HG03457 (cell line): ENCODE results near the gene COX20.
"Not testable (repeated sequence)": the region's sequence is repeated elsewhere in the genome, so short reads cannot be mapped to it uniquely, and the experiment has no call there.

Experiments
- ATAC-seq: cut with Tn5 transposase; IDR thresholded peaks from one replicate; pipeline ENCODE4 v1.9.1; 2021; ENCODE audit warnings: moderate number of reproducible peaks; ENCODE audit not compliant: unreplicated experiment

Gene COX20

GRCh38 chr1:244821134-244821533 lies 14.3 kb upstream of the COX20 start:
- no peak for ATAC-seq

GRCh38 chr1:244822878-244823277 lies 12.6 kb upstream of the COX20 start:
- no peak for ATAC-seq

DNA sequence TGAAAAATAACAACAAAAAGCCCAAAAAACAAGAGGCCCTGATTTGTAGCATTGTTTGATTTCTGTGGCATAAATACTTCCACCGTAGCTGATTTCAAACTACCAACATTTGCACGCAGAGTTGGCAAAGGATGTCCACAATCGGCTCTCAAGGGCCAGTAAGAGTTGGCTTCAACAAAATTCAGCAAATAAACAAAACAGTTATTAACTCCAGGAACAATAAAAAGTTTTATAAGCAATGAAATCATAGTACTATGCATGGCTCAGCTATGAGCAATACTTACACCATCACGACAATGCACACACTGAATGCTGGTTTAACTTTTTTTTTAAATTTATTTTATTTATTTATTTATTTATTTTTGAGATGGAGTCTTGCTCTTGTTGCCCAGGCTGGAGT lies 8.7 kb upstream of the COX20 start:
- ATAC-seq, result no peak

DNA sequence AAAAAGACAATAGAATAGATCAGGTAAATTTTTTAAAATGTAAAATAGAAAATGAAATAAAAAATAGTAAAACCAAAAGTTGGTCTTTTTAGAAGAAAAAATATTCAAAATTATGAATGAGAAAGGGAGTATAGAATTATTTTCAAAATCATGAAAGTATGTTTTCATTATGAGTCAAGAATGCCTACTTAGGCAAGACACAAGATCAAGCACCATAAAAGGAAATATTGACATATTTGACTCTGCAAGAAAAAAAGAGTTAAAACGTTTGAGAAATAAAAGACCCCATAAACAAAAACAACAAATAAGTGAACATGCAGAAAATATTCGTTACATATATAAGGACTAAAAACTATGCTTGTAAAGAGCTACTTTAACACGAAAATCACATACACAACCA lies 4.8 kb upstream of the COX20 start:
- no peak for ATAC-seq

DNA sequence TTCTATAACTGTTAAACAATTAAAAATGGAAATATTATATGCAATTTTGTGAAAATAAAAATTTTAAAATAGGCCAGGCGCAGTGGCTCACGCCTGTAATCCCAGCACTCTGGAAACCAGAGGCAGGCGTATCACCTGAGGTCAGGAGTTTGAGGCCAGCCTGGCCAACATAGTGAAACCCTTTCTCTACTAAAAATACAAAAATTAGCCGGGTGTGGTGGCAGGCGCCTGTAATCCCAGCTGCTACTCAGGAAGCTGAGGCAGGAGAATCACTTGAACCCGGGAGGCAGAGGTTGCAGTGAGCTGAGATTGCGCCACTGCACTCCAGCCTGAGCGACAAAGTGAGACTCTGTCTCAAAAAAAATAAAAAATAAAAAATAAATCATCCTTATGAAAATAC lies 2.2 kb upstream of the COX20 start:
- ATAC-seq, result not testable (repeated sequence)

DNA sequence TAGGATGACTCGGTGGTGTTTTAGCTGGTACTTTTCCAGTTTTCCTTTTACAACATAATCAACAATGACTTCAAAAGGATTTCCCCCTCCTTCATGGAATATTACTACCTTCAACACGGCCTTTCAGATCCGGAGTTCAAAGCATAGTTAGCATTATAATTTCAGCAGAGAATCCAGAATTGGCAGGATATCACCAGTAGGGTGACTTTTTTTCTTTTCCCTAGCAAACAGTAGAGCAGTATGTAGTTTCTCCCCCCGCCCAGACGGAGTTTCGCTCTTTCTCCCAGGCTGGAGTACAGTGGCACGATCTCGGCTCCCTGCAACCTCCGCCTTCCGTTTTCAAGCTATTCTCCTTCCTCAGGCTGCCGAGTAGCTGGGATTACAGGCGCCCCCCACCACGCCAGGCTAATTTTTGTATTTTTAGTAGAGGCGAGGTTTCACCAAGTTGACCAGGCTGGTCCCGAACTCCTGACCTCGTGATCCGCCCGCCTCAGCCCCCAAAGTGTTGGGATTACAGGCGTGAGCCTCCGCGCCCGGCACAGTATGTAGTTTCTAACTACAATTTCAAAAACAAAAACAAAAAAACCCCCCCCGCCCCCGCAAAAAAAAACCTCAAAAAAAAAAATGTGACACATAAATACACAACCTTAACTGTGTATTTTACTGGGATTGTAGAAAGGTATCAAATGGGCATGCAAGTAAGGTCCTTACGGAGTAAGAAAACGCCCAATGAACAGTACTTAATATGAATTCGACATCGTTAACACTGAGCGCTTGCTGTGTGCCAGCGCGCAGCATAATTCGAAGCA lies 1.5 kb upstream of the COX20 start:
- ATAC-seq, result no peak

- peak; percentile 60 for ATAC-seq
These were observed 749 bp upstream of the COX20 start for GRCh38 chr1:244834543-244835275.

DNA sequence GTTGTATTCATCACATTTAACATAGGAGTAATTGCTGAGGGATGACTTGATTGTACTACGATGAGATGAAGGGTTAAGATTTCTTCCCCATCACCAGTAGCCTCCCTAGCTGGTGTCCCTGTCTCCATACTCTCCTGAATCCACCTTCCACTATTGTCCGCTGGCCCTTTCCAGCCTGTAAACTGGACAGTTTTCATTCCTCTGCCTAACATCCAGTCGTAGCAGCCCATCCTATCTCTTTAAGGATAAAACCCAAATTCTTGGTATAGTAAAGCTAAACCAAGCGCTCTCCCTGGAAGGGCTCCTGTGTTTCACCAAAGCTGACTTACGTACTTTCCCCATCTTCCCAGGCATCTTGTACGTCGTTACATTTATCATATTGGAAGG lies 670 bp downstream of the COX20 start:
- ATAC-seq, result no peak

- ATAC-seq, result no peak
These were observed 1.1 kb downstream of the COX20 start for GRCh38 chr1:244836584-244836983.

GRCh38 chr1:244837597-244838258 lies 2.3 kb downstream of the COX20 start:
- ATAC-seq, result no peak

GRCh38 chr1:244839656-244840055 lies 4.2 kb downstream of the COX20 start:
- ATAC-seq, result no peak

DNA sequence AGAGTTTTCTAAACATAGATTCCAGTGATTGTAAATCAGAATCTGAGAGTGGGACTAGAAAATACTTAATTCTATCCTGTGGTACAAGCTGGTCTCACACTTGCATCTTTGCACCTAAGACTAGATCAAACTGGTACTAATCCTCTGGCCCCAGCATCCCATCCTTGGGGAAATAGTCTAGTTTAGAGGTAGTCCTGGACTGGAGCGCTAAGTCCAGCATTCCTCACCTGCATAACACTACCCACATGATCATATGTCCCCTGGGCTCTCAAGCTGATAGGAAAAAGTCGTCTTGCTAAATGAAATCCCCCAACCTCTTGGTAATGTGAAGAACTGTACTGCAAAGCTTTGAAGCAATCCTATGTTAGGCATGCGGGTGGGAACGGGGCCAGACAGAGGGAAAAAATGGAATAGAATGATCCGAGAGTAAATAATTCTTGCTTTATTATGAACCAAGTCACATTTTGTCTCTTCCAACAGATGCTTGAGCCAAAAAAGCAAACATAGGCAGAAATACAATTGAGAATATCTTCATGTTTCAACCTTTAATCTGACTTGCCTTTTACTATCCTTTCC lies 4.8 kb downstream of the COX20 start:
- no peak for ATAC-seq

- ATAC-seq, result no peak
These were observed 5.9 kb downstream of the COX20 start for GRCh38 chr1:244841273-244841927.

DNA sequence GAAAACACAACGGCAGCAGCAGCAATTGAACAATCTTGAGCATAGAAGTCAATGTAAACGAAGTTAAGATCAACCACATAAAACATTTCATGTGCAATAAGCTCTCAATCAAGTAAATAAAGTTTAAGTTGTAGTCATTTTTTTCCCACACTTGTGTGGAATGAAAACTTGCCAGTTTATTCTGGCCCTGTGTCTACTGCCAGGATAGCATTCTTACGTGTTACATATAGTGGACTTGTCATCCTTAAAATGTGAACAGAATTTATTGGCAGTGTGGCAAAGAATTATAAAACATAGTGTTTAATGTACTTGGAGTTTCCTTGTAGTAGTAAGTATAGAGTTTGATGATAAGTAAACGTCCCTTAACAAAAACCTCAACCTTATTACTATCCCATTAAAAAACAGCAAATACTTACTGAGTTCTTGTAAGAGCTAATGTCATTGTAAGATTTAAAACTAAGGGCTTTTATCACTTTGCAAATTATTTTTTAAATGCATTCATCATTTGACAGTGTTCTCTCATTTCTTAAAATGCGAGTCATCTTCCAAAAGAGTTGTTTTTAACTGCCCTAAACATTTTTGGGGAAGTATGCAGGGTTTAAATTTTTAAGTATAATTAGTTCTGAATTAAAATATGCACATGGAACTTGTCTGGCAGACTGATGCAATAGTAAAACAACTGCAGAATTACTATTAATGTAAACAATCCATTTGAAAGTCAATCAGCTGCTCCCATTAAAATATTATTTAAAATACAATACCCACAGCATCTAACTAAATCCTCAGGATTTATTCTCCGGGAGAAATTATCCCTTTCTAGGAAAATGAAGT lies 7.9 kb downstream of the COX20 start:
- ATAC-seq, result no peak

DNA sequence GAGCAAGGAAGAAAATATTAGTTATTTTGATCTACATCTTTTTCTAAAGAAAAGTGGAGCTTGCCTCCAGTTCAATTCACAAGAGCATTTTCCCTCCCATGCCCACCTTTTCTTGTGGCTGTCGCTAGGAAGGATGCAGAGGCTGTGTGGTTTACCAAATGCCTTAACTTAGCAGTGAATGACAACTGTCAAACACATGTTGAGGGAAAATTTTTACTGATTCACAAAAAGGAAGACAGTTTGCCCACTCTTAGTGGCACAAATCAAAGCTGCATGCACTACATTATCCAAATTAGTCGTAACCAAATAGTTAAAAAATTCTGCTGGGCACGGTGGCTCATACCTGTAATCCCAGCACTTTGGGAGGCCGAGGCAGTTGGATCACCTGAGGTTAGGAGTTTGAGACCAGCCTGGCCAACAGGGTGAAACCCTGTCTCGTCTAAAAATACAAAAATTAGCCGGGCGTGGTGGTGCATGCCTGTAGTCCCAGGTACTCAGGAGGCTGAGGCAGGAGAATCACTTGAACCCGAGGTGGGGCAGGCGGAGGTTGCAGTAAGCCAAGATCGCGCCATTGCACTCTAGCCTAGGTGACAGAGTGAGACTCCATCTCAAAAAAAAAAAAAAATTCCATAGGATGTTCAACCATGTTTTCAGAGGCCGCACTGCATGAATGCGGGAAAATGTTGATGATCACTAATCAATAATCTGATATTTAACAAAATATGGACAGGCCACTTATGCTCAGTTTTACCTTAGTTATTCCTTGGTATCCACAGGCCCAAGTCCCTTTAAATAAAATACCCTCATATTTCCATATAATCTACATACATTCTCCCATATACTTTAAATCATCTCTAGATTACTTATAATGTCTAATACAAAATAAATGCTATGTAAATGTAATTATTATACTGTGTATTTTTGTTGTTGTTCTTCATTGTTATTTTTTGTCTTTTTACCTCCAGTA lies 9.0 kb downstream of the COX20 start:
- ATAC-seq, result no peak

- no peak for ATAC-seq
These were observed 11.2 kb downstream of the COX20 start for GRCh38 chr1:244846653-244847052.

GRCh38 chr1:244849189-244849866 lies 13.9 kb downstream of the COX20 start:
- ATAC-seq, result no peak

DNA sequence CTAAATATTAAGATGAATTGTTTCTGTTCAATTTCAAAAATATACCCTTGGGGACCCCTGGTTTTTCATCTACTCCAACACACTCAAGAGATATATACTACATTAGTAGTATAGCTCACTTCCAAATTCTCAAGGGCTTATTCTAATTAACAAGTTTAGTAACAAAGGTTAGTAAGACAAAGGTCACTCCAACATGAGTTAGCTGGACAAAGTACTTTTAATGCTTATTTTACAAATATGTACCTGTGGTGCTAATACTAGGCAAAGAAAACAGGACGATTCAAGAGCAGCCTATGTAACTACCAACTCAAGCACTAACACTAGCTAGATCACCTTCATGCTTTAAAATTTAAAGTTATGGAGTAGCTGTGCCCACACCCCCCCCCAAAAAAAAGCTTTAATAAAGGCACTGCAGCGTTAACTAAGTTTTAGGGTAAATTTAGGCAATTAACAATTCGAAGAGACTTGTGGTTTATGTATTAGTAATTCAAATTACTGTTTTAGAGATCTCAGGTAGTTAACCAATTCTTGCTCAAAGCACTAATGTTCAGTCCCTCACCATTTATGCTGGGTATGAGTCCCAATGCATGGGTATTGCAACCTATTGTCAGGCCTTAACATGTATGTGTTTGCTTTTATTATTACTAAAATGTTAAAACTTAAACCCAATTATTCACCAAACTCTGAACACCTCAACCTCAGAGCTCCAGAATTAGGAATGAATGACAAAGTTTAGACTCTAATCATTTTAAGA lies 14.8 kb downstream of the COX20 start:
- ATAC-seq, result no peak
